ENCODE results near the gene FAM227A.
"Not testable (repeated sequence)": the region's sequence is repeated elsewhere in the genome, so short reads cannot be mapped to it uniquely, and the experiment has no call there.

The FAM227A gene

GRCh38 chr22:38611559-38611958 lies 44.6 kb downstream of the FAM227A start:
- no peak for DNase-seq (ENCODE audit: low spot score)

GRCh38 chr22:38610234-38610633 lies 46.0 kb downstream of the FAM227A start:
- no peak for DNase-seq (ENCODE audit: low spot score)

- DNase-seq (ENCODE audit: low spot score) = peak; percentile 35
Measured at GRCh38 chr22:38608992-38609750, 47.0 kb downstream of the FAM227A start.

GRCh38 chr22:38607680-38608079 lies 48.5 kb downstream of the FAM227A start:
- DNase-seq (ENCODE audit: low spot score) = no peak

- no peak for DNase-seq (ENCODE audit: low spot score)
Measured at GRCh38 chr22:38602166-38602565, 54.0 kb downstream of the FAM227A start.

GRCh38 chr22:38601221-38601764 lies 54.9 kb downstream of the FAM227A start:
- DNase-seq (ENCODE audit: low spot score) = no peak

GRCh38 chr22:38599466-38599865 lies 56.7 kb downstream of the FAM227A start:
- no peak for DNase-seq (ENCODE audit: low spot score)

- not testable (repeated sequence) for DNase-seq (ENCODE audit: low spot score)
Measured at GRCh38 chr22:38582923-38583322, 73.3 kb downstream of the FAM227A start.

GRCh38 chr22:38578505-38578904 lies 77.7 kb downstream of the FAM227A start:
- DNase-seq (ENCODE audit: low spot score) = no peak

GRCh38 chr22:38572065-38572464 lies 84.1 kb downstream of the FAM227A start:
- peak; percentile 64 for DNase-seq (ENCODE audit: low spot score)

- DNase-seq (ENCODE audit: low spot score) = peak; percentile 80
Measured at GRCh38 chr22:38570779-38571364, 85.3 kb downstream of the FAM227A start.

- DNase-seq (ENCODE audit: low spot score) = peak; percentile 92
Measured at GRCh38 chr22:38569972-38570778, 86.0 kb downstream of the FAM227A start, which contains the start of gene DMC1. Gene DMC1, minus strand, starts transcription at chr22:38570183. Its CDS starts 1,927 bp downstream, at chr22:38568256.

GRCh38 chr22:38569181-38569971 lies 86.8 kb downstream of the FAM227A start:
- DNase-seq (ENCODE audit: low spot score) = no peak

GRCh38 chr22:38567531-38568285 lies 88.5 kb downstream of the FAM227A start:
- no peak for DNase-seq (ENCODE audit: low spot score)

- peak; percentile 33 for DNase-seq (ENCODE audit: low spot score)
Measured at GRCh38 chr22:38566726-38567504, 89.3 kb downstream of the FAM227A start.

GRCh38 chr22:38565441-38565840 lies 90.8 kb downstream of the FAM227A start:
- no peak for DNase-seq (ENCODE audit: low spot score)

GRCh38 chr22:38564669-38565068 lies 91.5 kb downstream of the FAM227A start:
- no peak for DNase-seq (ENCODE audit: low spot score)

- DNase-seq (ENCODE audit: low spot score) = no peak
Measured at GRCh38 chr22:38554281-38554680, 101.9 kb downstream of the FAM227A start.

GRCh38 chr22:38549101-38549894 lies 106.9 kb downstream of the FAM227A start:
- no peak for DNase-seq (ENCODE audit: low spot score)

Data from Ammon's horn (tissue), 1 donor.